ENCODE measurements around the gene CSTF2T.

DNA sequence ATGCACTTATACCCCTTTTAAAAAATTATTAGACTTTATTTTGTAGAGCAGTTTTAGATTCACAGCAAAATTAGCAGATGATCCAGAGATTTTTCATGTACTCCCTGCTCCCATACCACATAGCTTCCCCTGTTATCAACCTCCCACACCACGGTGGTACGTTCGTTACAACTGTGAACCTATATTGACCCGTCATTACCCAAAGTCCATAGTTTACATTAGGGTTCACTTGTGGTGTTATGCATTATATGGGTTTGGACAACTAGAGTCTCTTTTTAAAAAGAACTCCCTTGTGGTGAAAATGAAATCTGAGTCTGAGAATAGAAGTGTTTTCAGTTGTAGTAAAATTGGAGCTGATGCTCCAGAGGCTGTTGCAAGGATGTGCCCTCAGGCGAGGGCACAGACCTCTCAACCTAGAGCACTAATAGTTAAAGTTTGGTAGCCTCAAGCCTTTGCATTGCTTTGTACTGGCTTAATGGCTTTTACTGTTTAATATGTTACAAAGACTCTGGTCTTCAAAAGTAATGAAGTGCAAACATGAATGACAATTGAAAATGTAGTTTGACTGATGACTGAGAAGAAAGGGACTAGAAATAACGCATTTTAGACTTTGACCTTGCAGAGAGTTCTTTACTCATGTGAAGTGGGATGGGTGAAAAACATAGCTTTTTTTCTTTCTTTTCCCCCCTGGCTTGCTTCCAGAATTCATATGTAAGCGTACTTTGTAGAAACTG, 30.6 kb upstream of the CSTF2T start:
- TF ChIP-seq POLR2A (IDR thresholded peaks at IDR 0.05; ENCODE audit: low read depth, low read length) (no peak), CTCF (IDR thresholded peaks at IDR 0.05; ENCODE audit: extremely low read depth in 1 of 2, insufficient read depth in 1 of 2, low read depth in 1 of 2, low read length in 2 of 2) (no peak), GATA2 (IDR thresholded peaks at IDR 0.05; ENCODE audit: insufficient read depth, insufficient read length, low read depth, low read length) (no peak), POLR2AphosphoS5 (IDR thresholded peaks at IDR 0.05; ENCODE audit: insufficient read depth, low read depth, low read length) (no peak), FOS (IDR thresholded peaks at IDR 0.05; ENCODE audit: borderline replicate concordance, insufficient read depth, low read length) (no peak), EZH2 (IDR thresholded peaks at IDR 0.05; ENCODE audit: borderline replicate concordance, low read depth, low read length, severe bottlenecking) (no peak)

All from endothelial cell of umbilical vein (primary cell).